CD8-positive, alpha-beta memory T cell (primary cell): ENCODE measurements around the gene CPA2. TPM values are rescaled to one million over a fixed set of nuclear protein-coding genes. Genes with fewer than 3 reads are reported as not detected.

Experiments used
- CTCF ChIA-PET: fragments of 350-600 bp; sonication (Branson Sonifier 250); formaldehyde crosslinking; loops from one replicate; lab custom pipeline; 2021; ENCODE audit warnings: antibody characterized with exemption; lab: Charles Lee
- POLR2A ChIA-PET: fragments of 350-600 bp; sonication (Branson Sonifier 250); formaldehyde crosslinking; loops from one replicate; lab custom pipeline; 2021; ENCODE audit warnings: antibody characterized with exemption; lab: Charles Lee
- DNase-seq, 5 donors: peaks; one replicate each; pipeline versions ENCODE4 v3.0.0 to v3.0.0-alpha.2; 2020 to 2022; ENCODE audit warnings: mixed read lengths in 1 of 5
- H3K27ac ChIP-seq: one replicate; pipeline ENCODE4 v1.7.0; 2013; ENCODE audit warnings: low read depth, mild to moderate bottlenecking, low read length, moderate library complexity
- H3K27me3 ChIP-seq: 2 replicates; pipeline ENCODE4 v1.7.0; 2013; ENCODE audit warnings: low read length, mild to moderate bottlenecking; ENCODE audit not compliant: insufficient read depth, poor library complexity, severe bottlenecking
- H3K36me3 ChIP-seq: 2 replicates; pipeline ENCODE4 v1.7.0; 2013; ENCODE audit warnings: mild to moderate bottlenecking, low read length, moderate library complexity; ENCODE audit not compliant: insufficient read depth
- H3K4me1 ChIP-seq: 2 replicates; pipeline ENCODE4 v1.7.0; 2013; ENCODE audit warnings: mild to moderate bottlenecking, low read length, moderate library complexity; ENCODE audit not compliant: insufficient read depth
- H3K4me3 ChIP-seq: 2 replicates; pipeline ENCODE4 v1.7.0; 2013; ENCODE audit warnings: mild to moderate bottlenecking, low read length
- H3K9me3 ChIP-seq: 2 replicates; pipeline ENCODE4 v1.7.0; 2013; ENCODE audit warnings: mild to moderate bottlenecking, low read length
- H3K27ac Mint-ChIP-seq, 8 donors: one replicate each; pipeline ENCODE4 v1.8.0; 2020 to 2021; ENCODE audit warnings: mixed read lengths in 8 of 8, mild to moderate bottlenecking in 6 of 8, inconsistent platforms in 3 of 8, moderate library complexity in 3 of 8
- H3K27me3 Mint-ChIP-seq, 2 donors: one replicate each; pipeline ENCODE4 v1.8.0; 2020 to 2021; ENCODE audit warnings: mixed read lengths in 2 of 2, mild to moderate bottlenecking in 1 of 2, moderate library complexity in 1 of 2
- H3K36me3 Mint-ChIP-seq, 3 donors: one replicate each; pipeline ENCODE4 v1.8.0; 2020 to 2021; ENCODE audit warnings: mixed read lengths in 3 of 3, inconsistent platforms in 1 of 3, mild to moderate bottlenecking in 1 of 3
- H3K4me1 Mint-ChIP-seq, 3 donors: one replicate each; pipeline ENCODE4 v1.8.0; 2020 to 2021; ENCODE audit warnings: mixed read lengths in 3 of 3, inconsistent platforms in 1 of 3, mild to moderate bottlenecking in 1 of 3
- H3K4me3 Mint-ChIP-seq, 7 donors: one replicate each; pipeline ENCODE4 v1.8.0; 2020 to 2021; ENCODE audit warnings: mixed read lengths in 7 of 7, mild to moderate bottlenecking in 6 of 7, moderate library complexity in 4 of 7, inconsistent platforms in 2 of 7
- H3K9me3 Mint-ChIP-seq, 5 donors: one replicate each; pipeline ENCODE4 v1.8.0; 2020 to 2022; ENCODE audit warnings: mixed read lengths in 5 of 5, mild to moderate bottlenecking in 3 of 5, moderate library complexity in 2 of 5, inconsistent platforms in 1 of 5
- polyA plus RNA-seq: library from polyadenylated mRNA; unstranded; fragments of 300-500 nt; fragmentation: Illumina TruSeq; gene quantifications from one replicate; pipeline ENCODE4 v1.2.3, GENCODE V29; 2021
- total RNA-seq, 2 experiments: library from RNA; stranded (reverse); gene quantifications; one replicate each; pipeline ENCODE4 v1.2.3, GENCODE V29; 2021

The CPA2 gene
- total and polyA plus RNA-seq, 3 experiments from 2014 or later: not detected

DNA sequence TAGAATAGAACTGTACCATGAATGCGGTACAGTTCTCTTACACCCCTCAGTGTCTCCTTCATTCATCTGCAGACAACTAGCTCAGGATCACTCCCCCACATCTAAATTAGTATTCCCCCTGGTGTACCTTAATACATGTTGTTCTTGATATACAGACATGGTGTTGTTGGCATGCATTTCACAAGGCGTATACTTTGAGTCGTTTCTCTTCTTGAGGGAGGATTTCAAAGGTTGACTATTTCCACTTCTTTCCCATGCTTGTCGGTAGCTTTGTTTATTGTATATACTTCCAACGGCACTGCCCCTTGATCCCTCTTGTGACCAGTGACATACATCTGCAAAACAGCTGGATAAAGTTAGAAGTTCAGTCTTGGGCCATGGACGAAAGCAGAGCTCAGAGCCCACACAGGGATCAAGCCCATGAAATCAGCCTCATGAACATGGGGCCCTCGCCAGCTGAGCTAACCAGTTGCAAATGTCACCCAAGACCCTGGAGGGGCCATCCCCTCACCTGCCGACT lies 34.9 kb downstream of the CPA2 start:
- Mint-ChIP-seq H3K4me1 (no peaks in the 10 kb centered on the region), H3K27ac (no peak overlapping the region), H3K36me3 (no peaks in the 10 kb centered on the region), H3K27me3 (peaks cover 7 to 25% of the 10 kb centered on the region in 2 donors), H3K4me3 (no peak overlapping the region), H3K9me3 (no peaks in the 10 kb centered on the region)
- ChIA-PET CTCF (no interaction called here), POLR2A (no interaction called here)
- Histone ChIP-seq H3K4me1 (no peaks in the 10 kb centered on the region), H3K36me3 (no peaks in the 10 kb centered on the region), H3K9me3 (no peaks in the 10 kb centered on the region), H3K4me3 (no peak overlapping the region), H3K27me3 (peaks cover 8% of the 10 kb centered on the region), H3K27ac (no peak overlapping the region)
- no peak for DNase-seq

- H3K4me3 Mint-ChIP-seq: no peak overlapping the region
- H3K27me3 Mint-ChIP-seq: peaks cover 7 to 25% of the 10 kb centered on the region in 2 donors
- DNase-seq: no peak
- no peak overlapping the region for H3K27ac Mint-ChIP-seq
- ChIA-PET POLR2A (no interaction called here), CTCF (interaction anchor here (0.6 kb wide), 1 partner anchor 455 kb away, joined by 4 read pairs; no protein-coding TSS in a partner anchor)
- Histone ChIP-seq H3K27ac (no peak overlapping the region), H3K4me3 (no peak overlapping the region), H3K36me3 (no peaks in the 10 kb centered on the region), H3K27me3 (peaks cover 8% of the 10 kb centered on the region), H3K9me3 (no peaks in the 10 kb centered on the region), H3K4me1 (no peaks in the 10 kb centered on the region)
- no peaks in the 10 kb centered on the region for H3K4me1 Mint-ChIP-seq
- no peaks in the 10 kb centered on the region for H3K36me3 Mint-ChIP-seq
- H3K9me3 Mint-ChIP-seq: no peaks in the 10 kb centered on the region
These were observed 36.0 kb downstream of the CPA2 start for GRCh38 chr7:130302649-130303048.

- H3K9me3 Mint-ChIP-seq: no peaks in the 10 kb centered on the region
- ChIA-PET POLR2A (no interaction called here), CTCF (no interaction called here)
- no peak overlapping the region for H3K4me3 ChIP-seq
- H3K4me1 Mint-ChIP-seq: no peaks in the 10 kb centered on the region
- DNase-seq: no peak
- no peaks in the 10 kb centered on the region for H3K9me3 ChIP-seq
- H3K4me1 ChIP-seq: no peaks in the 10 kb centered on the region
- H3K36me3 ChIP-seq: no peaks in the 10 kb centered on the region
- H3K27me3 ChIP-seq: peaks cover 8% of the 10 kb centered on the region
- no peak overlapping the region for H3K27ac ChIP-seq
- H3K27ac Mint-ChIP-seq: no peak overlapping the region
- no peaks in the 10 kb centered on the region for H3K36me3 Mint-ChIP-seq
- H3K27me3 Mint-ChIP-seq: peaks cover 7 to 25% of the 10 kb centered on the region in 2 donors
- no peak overlapping the region for H3K4me3 Mint-ChIP-seq
These were observed 36.5 kb downstream of the CPA2 start for GRCh38 chr7:130303127-130303526.

DNA sequence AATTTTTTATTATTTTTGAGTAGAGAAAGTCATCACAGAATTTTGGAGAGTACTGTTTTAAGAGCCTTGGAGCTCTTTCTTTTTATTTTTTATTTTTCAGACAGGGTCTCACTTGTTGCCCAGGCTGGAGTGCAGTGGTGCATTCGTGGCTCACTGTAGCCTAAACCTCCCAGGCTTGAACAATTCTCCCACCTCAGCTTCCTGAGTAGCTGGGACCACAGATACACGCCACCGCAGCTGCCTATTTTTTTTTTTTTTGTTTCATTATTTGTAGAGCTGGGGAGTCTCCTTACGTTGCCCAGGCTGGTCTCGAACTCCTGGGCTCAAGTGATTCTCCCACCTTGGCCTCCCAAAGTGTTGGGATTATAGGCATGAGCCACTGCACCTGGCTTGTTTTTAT lies 36.9 kb downstream of the CPA2 start:
- DNase-seq: no peak
- CTCF ChIA-PET: no interaction called here

DNA sequence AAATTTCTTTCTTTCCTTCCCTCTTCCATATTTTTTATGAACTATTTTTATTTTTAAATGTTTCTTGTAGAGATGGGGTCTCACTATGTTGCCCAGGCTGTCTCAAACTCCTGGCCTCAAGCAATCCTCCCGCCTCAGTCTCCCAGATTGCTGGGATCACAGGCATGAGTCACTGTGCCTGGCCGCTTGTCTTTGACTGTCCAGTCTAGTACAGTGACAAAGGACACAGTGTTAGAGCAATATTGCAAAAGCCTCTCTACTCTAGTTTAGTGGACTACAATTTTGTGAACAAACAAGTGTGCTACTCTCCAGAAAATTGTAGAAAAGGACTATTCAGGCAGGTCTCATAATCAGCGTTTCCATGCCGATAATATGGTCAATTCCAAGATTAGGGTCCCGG lies 37.3 kb downstream of the CPA2 start:
- Mint-ChIP-seq H3K9me3 (no peaks in the 10 kb centered on the region), H3K27me3 (peaks cover 7 to 25% of the 10 kb centered on the region in 2 donors), H3K4me3 (no peak overlapping the region), H3K27ac (no peak overlapping the region), H3K4me1 (no peaks in the 10 kb centered on the region), H3K36me3 (no peaks in the 10 kb centered on the region)
- H3K27ac ChIP-seq: no peak overlapping the region
- no peak for DNase-seq
- no peaks in the 10 kb centered on the region for H3K4me1 ChIP-seq
- no peak overlapping the region for H3K4me3 ChIP-seq
- ChIA-PET CTCF (no interaction called here), POLR2A (no interaction called here)
- H3K36me3 ChIP-seq: no peaks in the 10 kb centered on the region
- peaks cover 8% of the 10 kb centered on the region for H3K27me3 ChIP-seq
- no peaks in the 10 kb centered on the region for H3K9me3 ChIP-seq

More for the DNA sequence above, 36.9 kb downstream of the CPA2 start:
- no peaks in the 10 kb centered on the region for H3K36me3 Mint-ChIP-seq
- no peak overlapping the region for H3K27ac Mint-ChIP-seq
- no peaks in the 10 kb centered on the region for H3K36me3 ChIP-seq
- H3K4me1 ChIP-seq: no peaks in the 10 kb centered on the region
- H3K27me3 Mint-ChIP-seq: peaks cover 7 to 25% of the 10 kb centered on the region in 2 donors
- H3K4me3 Mint-ChIP-seq: no peak overlapping the region
- H3K27ac ChIP-seq: no peak overlapping the region
- POLR2A ChIA-PET: no interaction called here
- H3K27me3 ChIP-seq: peaks cover 8% of the 10 kb centered on the region
- no peaks in the 10 kb centered on the region for H3K9me3 Mint-ChIP-seq
- no peak overlapping the region for H3K4me3 ChIP-seq
- no peaks in the 10 kb centered on the region for H3K4me1 Mint-ChIP-seq
- no peaks in the 10 kb centered on the region for H3K9me3 ChIP-seq

- no peak overlapping the region for H3K27ac ChIP-seq
- H3K27me3 ChIP-seq: peaks cover 8% of the 10 kb centered on the region
- no peaks in the 10 kb centered on the region for H3K36me3 Mint-ChIP-seq
- peaks cover 8 to 29% of the 10 kb centered on the region in 2 donors for H3K27me3 Mint-ChIP-seq
- H3K4me1 Mint-ChIP-seq: no peaks in the 10 kb centered on the region
- no peak for DNase-seq
- H3K4me3 ChIP-seq: no peak overlapping the region
- H3K27ac Mint-ChIP-seq: no peak overlapping the region
- no peaks in the 10 kb centered on the region for H3K9me3 Mint-ChIP-seq
- CTCF ChIA-PET: no interaction called here
- H3K4me3 Mint-ChIP-seq: no peak overlapping the region
- H3K36me3 ChIP-seq: no peaks in the 10 kb centered on the region
- POLR2A ChIA-PET: no interaction called here
- H3K9me3 ChIP-seq: no peaks in the 10 kb centered on the region
- H3K4me1 ChIP-seq: no peaks in the 10 kb centered on the region
These were observed 38.2 kb downstream of the CPA2 start for GRCh38 chr7:130304878-130305277.

DNA sequence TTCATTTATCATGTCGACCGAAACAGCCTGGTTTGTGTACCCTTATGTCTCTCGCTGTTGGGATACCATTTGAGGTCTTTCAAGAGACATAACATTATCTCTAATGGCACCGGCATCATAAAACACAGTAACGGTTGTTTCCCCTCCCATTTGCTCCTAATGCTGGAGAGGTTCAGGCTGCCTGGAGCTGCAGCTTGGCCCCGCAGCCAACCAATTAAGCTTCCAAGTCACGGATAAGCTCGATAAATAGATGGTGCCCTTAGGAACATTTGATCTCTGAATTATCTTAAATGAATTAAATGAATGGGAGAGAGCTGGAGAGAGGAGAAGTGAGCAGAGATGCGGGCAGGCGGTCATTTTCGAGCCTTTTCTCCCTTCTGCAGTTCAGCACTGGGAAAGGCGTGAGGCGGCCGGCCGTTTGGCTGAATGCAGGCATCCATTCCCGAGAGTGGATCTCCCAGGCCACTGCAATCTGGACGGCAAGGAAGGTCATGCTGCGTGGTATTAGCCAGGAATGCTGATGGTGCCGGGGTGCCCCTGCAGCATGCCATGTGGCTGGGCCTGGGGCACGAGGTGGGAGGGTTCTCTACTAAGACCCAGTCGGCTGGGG lies 38.9 kb downstream of the CPA2 start:
- Histone ChIP-seq H3K36me3 (no peaks in the 10 kb centered on the region), H3K27ac (no peak overlapping the region), H3K27me3 (peaks cover 8% of the 10 kb centered on the region), H3K9me3 (no peaks in the 10 kb centered on the region), H3K4me3 (no peak overlapping the region), H3K4me1 (no peaks in the 10 kb centered on the region)
- Mint-ChIP-seq H3K4me3 (no peak overlapping the region), H3K27ac (no peak overlapping the region), H3K4me1 (no peaks in the 10 kb centered on the region), H3K27me3 (peaks cover 8 to 28% of the 10 kb centered on the region in 2 donors), H3K9me3 (no peaks in the 10 kb centered on the region), H3K36me3 (no peaks in the 10 kb centered on the region)
- ChIA-PET POLR2A (no interaction called here), CTCF (no interaction called here)
- no peak for DNase-seq

GRCh38 chr7:130309986-130310385 lies 43.3 kb downstream of the CPA2 start:
- no peaks in the 10 kb centered on the region for H3K9me3 ChIP-seq
- H3K27ac ChIP-seq: no peak overlapping the region
- no peaks in the 10 kb centered on the region for H3K27me3 ChIP-seq
- CTCF ChIA-PET: no interaction called here
- POLR2A ChIA-PET: no interaction called here
- no peak overlapping the region for H3K4me3 ChIP-seq
- Mint-ChIP-seq H3K9me3 (no peaks in the 10 kb centered on the region), H3K36me3 (no peaks in the 10 kb centered on the region), H3K4me3 (no peak overlapping the region), H3K27ac (no peak overlapping the region), H3K4me1 (no peaks in the 10 kb centered on the region), H3K27me3 (peaks cover 7 to 14% of the 10 kb centered on the region in 2 donors)
- no peaks in the 10 kb centered on the region for H3K4me1 ChIP-seq
- DNase-seq: no peak
- H3K36me3 ChIP-seq: no peaks in the 10 kb centered on the region
